T-cell (primary cell): ENCODE data around the gene MECP2. TPM values are rescaled to one million over a fixed set of nuclear protein-coding genes. Genes with fewer than 3 reads are reported as not detected.

Experiments used
- ATAC-seq, 4 experiments: fragments of 200-7000 bp in 3 of 4; fragments of 150-1000 bp in 1 of 4; cut with Tn5 transposase; replicated peaks in 1 of 4; 1 replicate in 3 of 4; 2 replicates in 1 of 4; pipeline ENCODE4 v1.10.0; 2021; ENCODE audit warnings: moderate library complexity in 3 of 4, mild to moderate bottlenecking in 2 of 4, moderate number of reproducible peaks in 1 of 4
- CTCF ChIA-PET, 2 donors: fragments of 300-600 bp; sonication (Branson Sonifier 250); formaldehyde crosslinking; loops; one replicate each; lab custom pipeline; 2022; ENCODE audit warnings: antibody characterized with exemption in 2 of 2; lab: Charles Lee
- POLR2A ChIA-PET, 2 donors: fragments of 300-600 bp; sonication (Branson Sonifier 250); formaldehyde crosslinking; loops; one replicate each; lab custom pipeline; 2022; ENCODE audit warnings: antibody characterized with exemption in 2 of 2; lab: Charles Lee
- DNase-seq, 35 experiments: peaks; one replicate each; pipeline versions ENCODE4 v3.0.0 to v3.0.0-alpha.2; 2013 to 2023
- H3K27ac ChIP-seq: one replicate; pipeline ENCODE4 v1.5.1; 2013; ENCODE audit warnings: low read length
- H3K27me3 ChIP-seq, 2 experiments: replicated peaks in 1 of 2; 1 replicate in 1 of 2; 2 replicates in 1 of 2; pipeline versions ENCODE4 v1.6.1 to v1.7.0; 2013; ENCODE audit warnings: low read length in 1 of 2, mixed read lengths in 1 of 2; ENCODE audit not compliant: control insufficient read depth in 2 of 2, insufficient read depth in 2 of 2; ENCODE audit errors: extremely low read depth in 1 of 2
- H3K36me3 ChIP-seq, 2 donors: 1 replicate in 1 of 2; 2 replicates in 1 of 2; pipeline versions ENCODE4 v1.6.1 to v1.7.0; 2013; ENCODE audit warnings: low read length in 1 of 2; ENCODE audit not compliant: control insufficient read depth in 2 of 2, insufficient read depth in 1 of 2; ENCODE audit errors: extremely low read depth in 1 of 2
- H3K4me1 ChIP-seq, 2 experiments: 1 replicate in 1 of 2; 2 replicates in 1 of 2; pipeline versions ENCODE4 v1.6.1 to v1.7.0; 2013; ENCODE audit warnings: low read length in 2 of 2, mixed read lengths in 1 of 2; ENCODE audit not compliant: insufficient read depth in 2 of 2, control insufficient read depth in 1 of 2; ENCODE audit errors: extremely low read depth in 1 of 2
- H3K4me3 ChIP-seq, 2 donors: 1 replicate in 1 of 2; 2 replicates in 1 of 2; pipeline versions ENCODE4 v1.5.1 to v1.7.0; 2013; ENCODE audit warnings: mild to moderate bottlenecking in 2 of 2, low read length in 1 of 2, moderate library complexity in 1 of 2; ENCODE audit not compliant: control insufficient read depth in 1 of 2; ENCODE audit errors: extremely low read depth in 1 of 2
- H3K9me3 ChIP-seq: 2 replicates; pipeline ENCODE4 v1.7.0; 2013
- H3K27ac Mint-ChIP-seq, 2 donors: one replicate each; pipeline ENCODE4 v1.8.0; 2020 to 2021; ENCODE audit warnings: mild to moderate bottlenecking in 2 of 2, mixed read lengths in 2 of 2
- H3K27me3 Mint-ChIP-seq, 2 donors: one replicate each; pipeline ENCODE4 v1.8.0; 2021 to 2022; ENCODE audit warnings: mixed read lengths in 2 of 2
- H3K36me3 Mint-ChIP-seq: one replicate; pipeline ENCODE4 v1.8.0; 2021; ENCODE audit warnings: mixed read lengths
- H3K4me1 Mint-ChIP-seq, 3 donors: one replicate each; pipeline ENCODE4 v1.8.0; 2020 to 2022; ENCODE audit warnings: mixed read lengths in 3 of 3, mild to moderate bottlenecking in 1 of 3
- H3K4me3 Mint-ChIP-seq, 3 donors: one replicate each; pipeline ENCODE4 v1.8.0; 2020 to 2022; ENCODE audit warnings: mild to moderate bottlenecking in 3 of 3, mixed read lengths in 3 of 3, moderate library complexity in 3 of 3
- H3K9me3 Mint-ChIP-seq, 3 donors: one replicate each; pipeline ENCODE4 v1.8.0; 2020 to 2022; ENCODE audit warnings: mixed read lengths in 3 of 3
- WGBS: methylation state at CpG from one replicate; pipeline ENCODE4 v1.1.5; 2013; ENCODE audit warnings: missing lambda C conversion rate; ENCODE audit not compliant: insufficient coverage; 5-methylcytosine and 5-hydroxymethylcytosine counted together
- total RNA-seq, 35 experiments: library from RNA in 6 of 35; stranded (reverse) in 6 of 35; fragments of 120-200 nt in 1 of 35; gene quantifications; one replicate each; pipeline versions ENCODE4 v1.2.1 to v1.2.4 and lab custom pipeline; 2013 to 2026

Gene MECP2
- total RNA-seq, 5 donors from 2014 or later (not counting 1 experiment from before 2014, with no cell fraction given), result 84.9 to 129 (median 100) TPM

DNA sequence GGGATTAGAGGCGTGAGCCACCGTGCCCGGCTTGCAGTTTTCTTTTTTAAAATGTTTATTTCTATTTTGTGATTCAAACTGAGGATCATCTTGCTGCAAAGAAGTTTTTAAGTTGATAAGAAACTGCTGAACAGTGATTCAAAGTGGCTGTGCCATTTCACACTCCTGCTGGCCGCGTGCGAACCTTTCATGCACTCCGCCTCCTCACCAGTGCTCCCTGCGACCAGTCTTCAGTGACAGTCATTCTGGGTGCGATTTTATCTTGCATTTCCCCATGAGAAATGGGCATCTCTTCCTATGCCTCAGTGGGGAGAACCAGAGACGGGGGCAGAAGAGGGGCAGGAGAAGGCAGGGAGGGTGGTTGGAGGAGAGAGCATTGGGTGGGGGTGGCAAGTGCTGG lies 103.5 kb downstream of the MECP2 start:
- POLR2A ChIA-PET, result no interaction called here
- Mint-ChIP-seq H3K4me3 (no peak overlapping the region), H3K9me3 (no peaks in the 10 kb centered on the region), H3K4me1 (peaks cover 11 to 20% (median 19%) of the 10 kb centered on the region in 3 donors), H3K36me3 (no peaks in the 10 kb centered on the region), H3K27me3 (peaks cover 0 to 9% of the 10 kb centered on the region in 2 donors), H3K27ac (no peak overlapping the region)
- Histone ChIP-seq H3K36me3 (no peaks in the 10 kb centered on the region), H3K27me3 (no peaks in the 10 kb centered on the region), H3K9me3 (no peaks in the 10 kb centered on the region), H3K27ac (no peak overlapping the region), H3K4me1 (peaks cover 0 to 15% of the 10 kb centered on the region in 2 experiments), H3K4me3 (no peak overlapping the region)
- CTCF ChIA-PET, result no interaction called here
- no peak for ATAC-seq
- 100% methylated on average over 1 of the region's 10 CpGs for WGBS
- DNase-seq, result no peak

DNA sequence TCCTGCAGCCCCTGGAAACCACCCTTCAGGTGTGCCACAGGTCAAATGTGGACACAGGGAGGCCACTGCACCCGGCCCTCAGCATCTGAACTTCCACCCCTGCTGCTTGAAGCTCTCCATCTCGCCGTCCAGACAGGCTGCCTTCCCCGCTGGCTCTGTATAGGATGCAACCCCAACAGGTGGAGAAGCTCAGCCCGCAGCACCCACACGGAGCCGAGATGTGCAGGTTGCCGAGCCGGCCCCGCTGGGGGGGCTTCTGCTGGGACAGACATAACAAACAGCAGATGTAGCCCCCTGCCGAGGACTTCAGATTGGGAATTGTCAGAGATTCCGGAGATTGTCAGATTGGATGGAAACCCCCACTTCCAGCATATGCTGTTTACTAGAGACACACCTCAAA lies 104.4 kb downstream of the MECP2 start:
- Mint-ChIP-seq H3K9me3 (no peaks in the 10 kb centered on the region), H3K4me1 (peaks cover 12 to 22% (median 19%) of the 10 kb centered on the region in 3 donors), H3K36me3 (no peaks in the 10 kb centered on the region), H3K4me3 (no peak overlapping the region), H3K27ac (no peak overlapping the region), H3K27me3 (peaks cover 0 to 12% of the 10 kb centered on the region in 2 donors)
- H3K27me3 ChIP-seq, result no peaks in the 10 kb centered on the region
- no peak overlapping the region for H3K4me3 ChIP-seq
- H3K9me3 ChIP-seq, result no peaks in the 10 kb centered on the region
- peaks cover 0 to 15% of the 10 kb centered on the region in 2 experiments for H3K4me1 ChIP-seq
- 91% methylated on average over 7 of the region's 12 CpGs for WGBS
- no peak overlapping the region for H3K27ac ChIP-seq
- ChIA-PET CTCF (no interaction called here), POLR2A (no interaction called here)
- H3K36me3 ChIP-seq, result no peaks in the 10 kb centered on the region
- no peak for ATAC-seq
- DNase-seq, result no peak

DNA sequence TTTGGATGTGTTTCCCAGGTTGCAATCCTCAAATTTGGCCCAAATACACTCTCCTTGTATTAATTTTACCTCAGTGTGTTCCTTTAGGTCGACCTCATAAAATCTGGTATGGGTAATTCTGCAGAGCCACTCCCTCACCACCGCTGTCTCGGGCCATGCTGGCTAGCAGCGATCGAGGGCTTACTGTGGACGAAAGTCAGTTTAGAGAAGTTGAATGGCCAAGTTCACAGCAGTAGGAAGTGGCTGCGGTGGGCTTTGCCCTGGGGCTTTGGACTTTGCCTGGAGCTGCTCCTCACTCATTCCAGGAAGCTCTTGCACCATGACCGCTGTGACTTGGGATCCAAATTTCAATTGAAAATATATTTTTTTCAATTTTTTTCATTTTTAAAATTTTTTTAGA lies 105.3 kb downstream of the MECP2 start:
- no peaks in the 10 kb centered on the region for H3K27me3 ChIP-seq
- H3K4me3 ChIP-seq, result no peak overlapping the region
- CTCF ChIA-PET, result interaction anchor here (0.6 kb wide), 3 partner anchors 11 to 322 kb away, joined by 3 to 5 read pairs (median 4); no protein-coding TSS in a partner anchor
- POLR2A ChIA-PET, result no interaction called here
- 100% methylated on average over 5 of the region's 8 CpGs for WGBS
- DNase-seq (no peak), ATAC-seq (no peak)
- no peak overlapping the region for H3K4me3 Mint-ChIP-seq
- no peaks in the 10 kb centered on the region for H3K9me3 Mint-ChIP-seq
- H3K36me3 ChIP-seq, result no peaks in the 10 kb centered on the region
- H3K27me3 Mint-ChIP-seq, result peaks cover 0 to 12% of the 10 kb centered on the region in 2 donors
- no peak overlapping the region for H3K27ac Mint-ChIP-seq
- H3K27ac ChIP-seq, result no peak overlapping the region
- no peaks in the 10 kb centered on the region for H3K9me3 ChIP-seq
- no peaks in the 10 kb centered on the region for H3K36me3 Mint-ChIP-seq
- H3K4me1 Mint-ChIP-seq, result peaks cover 13 to 23% (median 19%) of the 10 kb centered on the region in 3 donors
- peaks cover 0 to 17% of the 10 kb centered on the region in 2 experiments for H3K4me1 ChIP-seq

DNA sequence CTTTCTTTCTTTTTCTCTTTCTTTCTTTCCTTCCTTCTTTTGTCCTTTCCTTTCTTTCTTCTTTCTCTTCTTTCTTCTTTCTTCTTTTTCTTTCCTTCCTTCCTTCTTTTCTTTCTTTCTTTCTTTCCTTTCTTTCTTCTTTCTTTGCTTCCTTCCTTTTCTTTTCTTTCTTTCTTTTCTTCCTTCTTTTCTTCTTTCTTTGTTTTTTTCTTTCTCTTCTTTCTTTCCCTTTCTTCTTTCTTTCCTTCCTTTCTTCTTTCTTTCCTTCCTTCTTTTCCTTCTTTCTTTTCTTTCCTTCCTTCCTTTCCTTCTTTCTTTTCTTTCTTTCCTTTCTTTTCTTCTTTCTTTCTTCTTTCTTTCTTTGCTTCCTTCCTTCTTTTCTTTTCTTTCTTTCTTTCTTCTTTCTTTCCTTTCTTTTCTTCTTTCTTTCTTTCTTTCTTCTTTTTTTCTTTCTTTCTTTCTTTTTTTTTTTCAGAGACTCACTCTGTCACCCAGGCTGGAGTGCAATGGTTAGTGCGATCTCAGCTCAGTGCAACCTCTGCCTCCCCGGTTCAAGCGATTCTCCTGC lies 106.4 kb downstream of the MECP2 start:
- Histone ChIP-seq H3K9me3 (no peaks in the 10 kb centered on the region), H3K27me3 (no peaks in the 10 kb centered on the region), H3K4me3 (no peak overlapping the region), H3K4me1 (peaks cover 0 to 28% of the 10 kb centered on the region in 2 experiments), H3K27ac (no peak overlapping the region), H3K36me3 (no peaks in the 10 kb centered on the region)
- no CpG with 5 or more reads among the region's 3 CpGs for WGBS
- Mint-ChIP-seq H3K9me3 (no peaks in the 10 kb centered on the region), H3K27ac (peak overlapping the region in 1 of 2 donors; percentile 78), H3K4me1 (peaks cover 14 to 26% (median 19%) of the 10 kb centered on the region in 3 donors), H3K4me3 (peak overlapping the region in 1 of 3 donors; percentile 13), H3K36me3 (no peaks in the 10 kb centered on the region), H3K27me3 (peaks cover 0 to 12% of the 10 kb centered on the region in 2 donors)
- CTCF ChIA-PET, result no interaction called here
- DNase-seq (no peak), ATAC-seq (no peak)
- POLR2A ChIA-PET, result interaction anchor here in 1 of 2 donors (0.6 kb wide), 1 partner anchor 55 kb away, joined by 8 read pairs; no protein-coding TSS in a partner anchor

DNA sequence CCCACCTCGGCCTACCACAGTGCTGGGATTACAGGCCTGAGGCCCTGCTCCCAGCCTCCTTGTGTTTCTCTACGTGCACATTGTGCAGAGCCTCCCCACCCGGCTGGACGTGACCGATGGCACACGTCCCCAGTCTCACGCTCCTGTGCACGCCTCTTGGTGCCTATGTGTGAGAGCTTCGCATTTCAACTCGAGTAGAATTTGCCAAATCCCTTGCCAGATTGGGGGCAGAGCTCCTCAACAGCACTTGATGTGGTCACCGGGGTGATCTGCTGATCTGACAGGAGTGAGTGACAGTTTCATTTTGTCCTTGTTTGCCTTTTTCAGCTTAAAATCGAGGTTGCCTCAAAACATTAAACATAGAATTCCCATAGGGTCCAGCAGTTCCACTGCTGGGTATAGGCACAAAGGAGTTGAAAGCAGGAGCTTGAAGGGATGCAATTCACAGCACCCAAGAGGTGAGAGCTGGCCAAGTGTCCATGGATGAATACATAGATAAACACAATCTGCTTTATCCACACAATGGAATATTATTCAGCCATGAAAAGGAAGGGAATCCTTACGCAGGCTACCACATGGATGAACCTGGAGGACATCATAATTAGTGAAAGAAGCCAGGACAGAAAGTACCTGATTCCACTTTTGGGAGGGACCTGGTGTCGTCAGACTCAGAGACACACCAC lies 107.4 kb downstream of the MECP2 start:
- H3K9me3 Mint-ChIP-seq, result no peaks in the 10 kb centered on the region
- ATAC-seq (peak; percentile 24 to 55 (median 38)), DNase-seq (peak in 3 of 35 experiments; percentile 31 to 50 (median 39))
- H3K27ac ChIP-seq, result peak overlapping the region; percentile 34
- H3K27ac Mint-ChIP-seq, result peak overlapping the region; percentile 89 to 91
- H3K36me3 ChIP-seq, result no peaks in the 10 kb centered on the region
- ChIA-PET POLR2A (no interaction called here), CTCF (interaction anchor here in 1 of 2 donors (0.9 kb wide), 1 partner anchor 12 kb away, joined by 3 read pairs; no protein-coding TSS in a partner anchor)
- H3K27me3 Mint-ChIP-seq, result peaks cover 0 to 12% of the 10 kb centered on the region in 2 donors
- no peaks in the 10 kb centered on the region for H3K36me3 Mint-ChIP-seq
- peaks cover 19 to 31% (median 19%) of the 10 kb centered on the region in 3 donors for H3K4me1 Mint-ChIP-seq
- H3K4me3 Mint-ChIP-seq, result peak overlapping the region; percentile 36 to 65 (median 64)
- no peaks in the 10 kb centered on the region for H3K9me3 ChIP-seq
- no peak overlapping the region for H3K4me3 ChIP-seq
- peaks cover 0 to 37% of the 10 kb centered on the region in 2 experiments for H3K4me1 ChIP-seq
- no peaks in the 10 kb centered on the region for H3K27me3 ChIP-seq
- 45% methylated on average over 4 of the region's 14 CpGs for WGBS

DNA sequence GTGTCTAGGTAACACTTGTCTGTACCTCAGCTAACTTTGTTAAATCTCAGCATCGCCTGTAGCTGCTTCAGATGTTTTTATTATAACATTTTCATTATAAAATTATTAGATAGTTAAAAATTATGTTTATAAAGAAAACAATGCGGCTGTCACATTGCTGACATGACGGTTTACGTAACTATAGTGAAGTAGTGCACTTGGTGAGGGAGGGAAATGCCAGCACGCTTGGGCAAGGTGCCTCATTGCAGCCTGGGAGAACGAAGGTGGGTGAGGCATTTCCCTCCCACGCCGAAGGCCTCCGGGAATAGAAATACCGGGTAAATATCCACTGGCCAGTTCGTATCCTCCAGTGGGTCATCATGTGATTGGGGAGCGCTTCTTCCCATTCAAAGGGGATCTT lies 109.0 kb downstream of the MECP2 start:
- Mint-ChIP-seq H3K27me3 (peaks cover 0 to 15% of the 10 kb centered on the region in 2 donors), H3K9me3 (no peaks in the 10 kb centered on the region), H3K4me3 (no peak overlapping the region), H3K36me3 (no peaks in the 10 kb centered on the region), H3K4me1 (peaks cover 28 to 46% (median 33%) of the 10 kb centered on the region in 3 donors), H3K27ac (no peak overlapping the region)
- 100% methylated on average over 6 of the region's 12 CpGs for WGBS
- DNase-seq (no peak), ATAC-seq (no peak)
- Histone ChIP-seq H3K36me3 (no peaks in the 10 kb centered on the region), H3K27me3 (no peaks in the 10 kb centered on the region), H3K27ac (no peak overlapping the region), H3K4me3 (no peak overlapping the region), H3K4me1 (peaks cover 0 to 53% of the 10 kb centered on the region in 2 experiments), H3K9me3 (no peaks in the 10 kb centered on the region)
- CTCF ChIA-PET, result no interaction called here
- POLR2A ChIA-PET, result no interaction called here
